SK-N-SH (cell line): ENCODE results near the gene SHISA2. TPM values are rescaled to one million over a fixed set of nuclear protein-coding genes. Genes with fewer than 3 reads are reported as not detected.
"Not testable (repeated sequence)": the region's sequence is repeated elsewhere in the genome, so short reads cannot be mapped to it uniquely, and the experiment has no call there.

Experiments used
- CTCF ChIA-PET: fragments of 300-600, 350-600 bp; formaldehyde crosslinking; extraction: SDS; loops from one replicate; lab custom pipeline; 2021; lab: Yijun Ruan, JAX
- POLR2A ChIA-PET: fragments of 350-600 bp; sonication (Branson Sonifier 250); formaldehyde crosslinking; extraction: SDS; loops from one replicate; lab custom pipeline; 2020; ENCODE audit warnings: antibody characterized with exemption, inconsistent platforms; lab: Yijun Ruan, JAX
- DNase-seq: peaks from one replicate; pipeline ENCODE4 v3.0.0; 2012
- H2AFZ ChIP-seq: fragments of 200-600 bp; sonication (generic); 2 replicates; pipeline ENCODE4 v1.8.1; 2016; ENCODE audit warnings: antibody characterized with exemption, mild to moderate bottlenecking, low read depth
- H3F3A ChIP-seq: fragments of 200-600 bp; sonication (generic); replicated peaks from 2 replicates; pipeline ENCODE3; 2016; ENCODE audit warnings: antibody characterized with exemption, mild to moderate bottlenecking; ENCODE audit not compliant: insufficient read depth
- H3K27ac ChIP-seq, 2 experiments: fragments of 200-500 bp in 1 of 2; fragments of 200-600 bp in 1 of 2; sonication (Bioruptor generic) in 1 of 2; sonication (generic), shearing (Covaris generic) in 1 of 2; 2 replicates each; pipeline versions ENCODE4 v1.5.1 to v1.6.1; 2014 to 2016; ENCODE audit warnings: low read depth in 2 of 2, inconsistent platforms in 1 of 2, low read length in 1 of 2, mild to moderate bottlenecking in 1 of 2, mixed read lengths in 1 of 2
- H3K27me3 ChIP-seq: fragments of 200-600 bp; sonication (generic), shearing (Covaris generic); 2 replicates; pipeline ENCODE4 v1.6.1; 2016; ENCODE audit warnings: mixed run types; ENCODE audit not compliant: insufficient read depth
- H3K36me3 ChIP-seq, 2 experiments: fragments of 200-500 bp in 1 of 2; fragments of 200-600 bp in 1 of 2; sonication (Bioruptor generic) in 1 of 2; sonication (generic) in 1 of 2; replicated peaks in 1 of 2; 2 replicates each; pipeline versions ENCODE3 to v1.5.1; 2014 to 2016; ENCODE audit warnings: low read length in 1 of 2, mild to moderate bottlenecking in 1 of 2; ENCODE audit not compliant: insufficient read depth in 2 of 2, control insufficient read depth in 1 of 2
- H3K4me1 ChIP-seq, 2 experiments: fragments of 200-500 bp in 1 of 2; fragments of 200-600 bp in 1 of 2; sonication (Bioruptor generic) in 1 of 2; sonication (generic), shearing (Covaris generic) in 1 of 2; 2 replicates each; pipeline versions ENCODE4 v1.5.1 to v1.6.1; 2014 to 2016; ENCODE audit warnings: low read depth in 1 of 2, low read length in 1 of 2, mixed run types in 1 of 2; ENCODE audit not compliant: insufficient read depth in 2 of 2, control insufficient read depth in 1 of 2
- H3K4me2 ChIP-seq: fragments of 200-600 bp; sonication (generic), shearing (Covaris generic); 2 replicates; pipeline ENCODE4 v1.6.1; 2017; ENCODE audit warnings: mixed run types
- H3K4me3 ChIP-seq, 2 experiments: fragments of 200-500 bp in 1 of 2; fragments of 200-600 bp in 1 of 2; sonication (Bioruptor generic) in 1 of 2; sonication (generic), shearing (Covaris generic) in 1 of 2; 2 replicates each; pipeline versions ENCODE4 v1.5.1 to v1.8.1; 2014 to 2016; ENCODE audit warnings: low read depth in 2 of 2, inconsistent platforms in 1 of 2, low read length in 1 of 2, mild to moderate bottlenecking in 1 of 2, mixed read lengths in 1 of 2, moderate library complexity in 1 of 2
- H3K79me2 ChIP-seq: fragments of 200-600 bp; sonication (generic); 2 replicates; pipeline ENCODE4 v1.8.1; 2017; ENCODE audit warnings: mild to moderate bottlenecking; ENCODE audit not compliant: insufficient read depth
- H3K9ac ChIP-seq: fragments of 200-600 bp; sonication (generic); 2 replicates; pipeline ENCODE4 v1.6.1; 2017; ENCODE audit warnings: mixed run types
- H3K9me2 ChIP-seq: fragments of 200-600 bp; sonication (generic); 2 replicates; pipeline ENCODE4 v1.6.1; 2017; ENCODE audit warnings: mixed run types
- H3K9me3 ChIP-seq: fragments of 200-600 bp; sonication (generic); 2 replicates; pipeline ENCODE4 v1.6.1; 2017; ENCODE audit warnings: mixed run types, mild to moderate bottlenecking, moderate library complexity
- H4K20me1 ChIP-seq: fragments of 200-600 bp; sonication (generic); 2 replicates; pipeline ENCODE4 v1.6.1; 2017; ENCODE audit warnings: mild to moderate bottlenecking, mixed run types; ENCODE audit not compliant: insufficient read depth
- CHD2 ChIP-seq: fragments of 150-350 bp; IDR thresholded peaks from 2 replicates; pipeline ENCODE4 v1.6.1; 2018; ENCODE audit warnings: low read length; ENCODE audit not compliant: partially characterized antibody
- EZH2phosphoT487 ChIP-seq: fragments of 200-600 bp; sonication (generic); IDR thresholded peaks from 2 replicates; pipeline ENCODE4 v1.6.1; 2017; ENCODE audit warnings: low read depth, mixed run types, mild to moderate bottlenecking, antibody characterized with exemption, moderate library complexity, borderline replicate concordance
- FOSL2 ChIP-seq: IDR thresholded peaks from 2 replicates; pipeline ENCODE4 v1.4.0; 2012; ENCODE audit warnings: low read depth, mild to moderate bottlenecking, moderate library complexity, borderline replicate concordance
- FOXM1 ChIP-seq: IDR thresholded peaks from 2 replicates; pipeline ENCODE4 v1.4.0; 2012; ENCODE audit warnings: low read depth, mild to moderate bottlenecking
- GATA2 ChIP-seq: sonication (generic); formaldehyde crosslinking; IDR thresholded peaks from 2 replicates; pipeline ENCODE4 v1.5.0; 2020; ENCODE audit warnings: mild to moderate bottlenecking, missing genetic modification reagents
- JUND ChIP-seq: IDR thresholded peaks from 2 replicates; pipeline ENCODE4 v1.4.0; 2012
- NFIC ChIP-seq: IDR thresholded peaks from 2 replicates; pipeline ENCODE4 v1.4.0; 2012; ENCODE audit warnings: borderline replicate concordance
- RXRA ChIP-seq: IDR thresholded peaks from 2 replicates; pipeline ENCODE4 v1.4.0; 2012; ENCODE audit warnings: low read depth, mild to moderate bottlenecking, borderline replicate concordance
- TAF1 ChIP-seq: IDR thresholded peaks from 2 replicates; pipeline ENCODE4 v1.6.1; 2012; ENCODE audit warnings: low read depth, mild to moderate bottlenecking, low read length, moderate library complexity, borderline replicate concordance
- TEAD4 ChIP-seq: IDR thresholded peaks from 2 replicates; pipeline ENCODE4 v1.4.0; 2012; ENCODE audit warnings: mild to moderate bottlenecking, borderline replicate concordance; ENCODE audit not compliant: insufficient read depth
- WGBS: methylation state at CpG from one replicate; pipeline ENCODE4 v1.1.6; 2017; ENCODE audit warnings: low lambda C conversion rate; 5-methylcytosine and 5-hydroxymethylcytosine counted together
- polyA plus RNA-seq, 3 experiments: library from polyadenylated mRNA; depleted of rRNA; stranded (reverse); fragments of >200 nt; gene quantifications; 2 replicates each; pipeline ENCODE4 v1.2.3, GENCODE V29; 2012
- TF ChIP-seq, protein P1 (sequence below): IDR thresholded peaks from 2 replicates; pipeline ENCODE4 v1.4.0; 2012; ENCODE audit warnings: low read depth, borderline replicate concordance
- TF ChIP-seq, protein P2 (sequence below): IDR thresholded peaks from 2 replicates; pipeline ENCODE4 v1.4.0; 2012; ENCODE audit warnings: low read depth, borderline replicate concordance

Gene SHISA2
- polyA plus RNA-seq, 1 of the 3 experiments (the other 2 are of a cell fraction) = not detected

DNA sequence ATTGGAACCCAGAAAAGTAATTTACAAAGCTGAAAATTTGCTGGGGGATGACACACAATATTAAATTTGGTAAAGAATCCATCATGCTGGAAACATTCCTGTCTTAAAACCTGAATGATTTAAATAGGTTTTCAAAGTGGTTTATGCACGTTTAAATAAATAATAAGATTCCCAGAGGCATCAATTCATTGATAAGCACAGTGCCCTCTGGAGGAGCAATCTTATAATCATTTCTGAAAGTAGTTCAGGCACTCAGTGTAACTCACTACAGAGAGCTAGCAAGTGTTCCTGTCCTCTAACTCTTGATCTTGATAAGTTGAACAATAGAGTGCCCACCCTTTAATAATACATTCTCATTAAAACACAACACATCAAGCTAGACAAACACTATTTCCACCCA, 43.5 kb upstream of the SHISA2 start:
- no peak overlapping the region for H3K9ac ChIP-seq

DNA sequence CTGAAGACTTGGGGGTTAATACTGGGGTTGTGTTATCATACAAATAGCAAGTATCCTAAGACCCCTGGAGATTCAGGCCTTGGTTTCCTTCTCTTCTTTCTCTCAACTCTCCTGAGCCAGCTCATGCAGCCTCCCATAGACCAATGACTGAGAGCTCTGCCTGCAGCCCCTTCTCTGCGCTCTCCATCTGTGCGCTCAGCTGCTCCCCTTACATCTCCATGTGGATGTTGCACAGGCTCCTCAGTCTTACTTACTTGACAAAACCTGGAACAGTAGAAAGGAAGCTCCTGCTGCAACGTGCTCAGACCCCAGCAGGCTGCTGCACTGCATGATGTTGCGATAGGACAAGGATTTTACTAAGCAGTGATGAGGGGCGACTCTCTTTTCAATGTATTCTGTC, 25.0 kb upstream of the SHISA2 start:
- CTCF ChIA-PET = interaction anchor here (0.5 to 3.1 kb wide), 4 partner anchors 12 to 502 kb away, joined by 3 to 16 read pairs (median 3); no protein-coding TSS in a partner anchor
- H2AFZ ChIP-seq, H3K79me2 ChIP-seq, H3K4me2 ChIP-seq, H3K9ac ChIP-seq, H3K9me2 ChIP-seq, POLR2A ChIA-PET, H3K4me3 ChIP-seq, H3K9me3 ChIP-seq, H3F3A ChIP-seq, H3K27me3 ChIP-seq, H4K20me1 ChIP-seq, H3K4me1 ChIP-seq, H3K27ac ChIP-seq, H3K36me3 ChIP-seq, DNase-seq: not testable (repeated sequence)
- 47% methylated on average over 5 of the region's 5 CpGs for WGBS

More for the DNA sequence above, 43.5 kb upstream of the SHISA2 start:
- Histone ChIP-seq H2AFZ (no peak overlapping the region), H3K79me2 (no peaks in the 10 kb centered on the region), H3K9me3 (no peaks in the 10 kb centered on the region), H3K27ac (no peak overlapping the region), H3K4me3 (no peak overlapping the region), H3K27me3 (no peaks in the 10 kb centered on the region), H3K9me2 (no peaks in the 10 kb centered on the region), H3K4me2 (no peak overlapping the region), H3F3A (no peaks in the 10 kb centered on the region), H4K20me1 (no peaks in the 10 kb centered on the region), H3K36me3 (no peaks in the 10 kb centered on the region), H3K4me1 (no peaks in the 10 kb centered on the region)
- TF ChIP-seq, protein P1, sequence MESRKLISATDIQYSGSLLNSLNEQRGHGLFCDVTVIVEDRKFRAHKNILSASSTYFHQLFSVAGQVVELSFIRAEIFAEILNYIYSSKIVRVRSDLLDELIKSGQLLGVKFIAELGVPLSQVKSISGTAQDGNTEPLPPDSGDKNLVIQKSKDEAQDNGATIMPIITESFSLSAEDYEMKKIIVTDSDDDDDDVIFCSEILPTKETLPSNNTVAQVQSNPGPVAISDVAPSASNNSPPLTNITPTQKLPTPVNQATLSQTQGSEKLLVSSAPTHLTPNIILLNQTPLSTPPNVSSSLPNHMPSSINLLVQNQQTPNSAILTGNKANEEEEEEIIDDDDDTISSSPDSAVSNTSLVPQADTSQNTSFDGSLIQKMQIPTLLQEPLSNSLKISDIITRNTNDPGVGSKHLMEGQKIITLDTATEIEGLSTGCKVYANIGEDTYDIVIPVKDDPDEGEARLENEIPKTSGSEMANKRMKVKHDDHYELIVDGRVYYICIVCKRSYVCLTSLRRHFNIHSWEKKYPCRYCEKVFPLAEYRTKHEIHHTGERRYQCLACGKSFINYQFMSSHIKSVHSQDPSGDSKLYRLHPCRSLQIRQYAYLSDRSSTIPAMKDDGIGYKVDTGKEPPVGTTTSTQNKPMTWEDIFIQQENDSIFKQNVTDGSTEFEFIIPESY = no peak
- TF ChIP-seq GATA2 (CRISPR knock-in tag) (no peak), FOXM1 (no peak), CHD2 (no peak), FOSL2 (no peak), JUND (no peak), EZH2phosphoT487 (no peak), TEAD4 (no peak), TAF1 (no peak), NFIC (no peak), RXRA (no peak)
- TF ChIP-seq, protein P2, sequence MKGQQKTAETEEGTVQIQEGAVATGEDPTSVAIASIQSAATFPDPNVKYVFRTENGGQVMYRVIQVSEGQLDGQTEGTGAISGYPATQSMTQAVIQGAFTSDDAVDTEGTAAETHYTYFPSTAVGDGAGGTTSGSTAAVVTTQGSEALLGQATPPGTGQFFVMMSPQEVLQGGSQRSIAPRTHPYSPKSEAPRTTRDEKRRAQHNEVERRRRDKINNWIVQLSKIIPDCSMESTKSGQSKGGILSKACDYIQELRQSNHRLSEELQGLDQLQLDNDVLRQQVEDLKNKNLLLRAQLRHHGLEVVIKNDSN = no peak
- 0% methylated on average over 1 of the region's 1 CpG for WGBS
- POLR2A ChIA-PET = no interaction called here
- no peak for DNase-seq
- CTCF ChIA-PET = interaction anchor here (0.7 to 0.9 kb wide), 2 partner anchors 25 to 521 kb away, joined by 3 to 5 read pairs; no protein-coding TSS in a partner anchor
